Measurements from ENCODE around the gene LRRC47. TPM values are rescaled to one million over a fixed set of nuclear protein-coding genes. Genes with fewer than 3 reads are reported as not detected.

LRRC47 gene
- total and polyA plus RNA-seq, 8 donors, result 12.0 to 212 (median 27.1) TPM

- Histone ChIP-seq H3K27ac (peak overlapping the region; percentile 46 to 86 (median 69)), H3K4me1 (peaks cover 32 to 62% (median 47%) of the 10 kb centered on the region in 4 donors), H3K4me3 (peak overlapping the region; percentile 95 to 99 (median 97)), H3K36me3 (peaks cover 0 to 17% (median 13%) of the 10 kb centered on the region in 4 donors), H3K27me3 (peaks cover 0 to 9% (median 4%) of the 10 kb centered on the region in 3 donors), H3K9me3 (no peaks in the 10 kb centered on the region)
- DNase-seq, result peak in 1 of 2 donors; percentile 30
- intact Hi-C loops (cut with DNase I; ENCODE audit: low total_unique reads), result no loop called here
- TF ChIP-seq CTCF (IDR thresholded peaks at IDR 0.05), result no peak
- no peak for TF ChIP-seq POLR2A (IDR thresholded peaks at IDR 0.05)
- no peak for TF ChIP-seq EP300 (IDR thresholded peaks at IDR 0.05)
- TF ChIP-seq POLR2AphosphoS5 (IDR thresholded peaks at IDR 0.05), result no peak
- WGBS, 5 donors, result 2 to 7% (median 4%) methylated on average over 21 to 53 of the region's 53 CpGs
Observed at GRCh38 chr1:3795453-3796214, 664 bp downstream of the LRRC47 start.

GRCh38 chr1:3790952-3791351, 5.3 kb downstream of the LRRC47 start:
- Histone ChIP-seq H3K4me3 (no peak overlapping the region), H3K9me3 (no peaks in the 10 kb centered on the region), H3K27me3 (no peaks in the 10 kb centered on the region), H3K36me3 (peaks cover 11 to 62% (median 55%) of the 10 kb centered on the region in 4 donors), H3K27ac (no peak overlapping the region), H3K4me1 (peaks cover 32 to 79% (median 55%) of the 10 kb centered on the region in 4 donors)
- 85 to 91% (median 89%) methylated on average over 15 to 18 of the region's 18 CpGs for WGBS, 5 donors
- no peak for DNase-seq
- intact Hi-C loops (cut with DNase I; ENCODE audit: low total_unique reads), result no loop called here
- TF ChIP-seq POLR2AphosphoS5 (IDR thresholded peaks at IDR 0.05) (no peak), POLR2A (IDR thresholded peaks at IDR 0.05) (no peak), CTCF (IDR thresholded peaks at IDR 0.05) (no peak), EP300 (IDR thresholded peaks at IDR 0.05) (no peak)

DNA sequence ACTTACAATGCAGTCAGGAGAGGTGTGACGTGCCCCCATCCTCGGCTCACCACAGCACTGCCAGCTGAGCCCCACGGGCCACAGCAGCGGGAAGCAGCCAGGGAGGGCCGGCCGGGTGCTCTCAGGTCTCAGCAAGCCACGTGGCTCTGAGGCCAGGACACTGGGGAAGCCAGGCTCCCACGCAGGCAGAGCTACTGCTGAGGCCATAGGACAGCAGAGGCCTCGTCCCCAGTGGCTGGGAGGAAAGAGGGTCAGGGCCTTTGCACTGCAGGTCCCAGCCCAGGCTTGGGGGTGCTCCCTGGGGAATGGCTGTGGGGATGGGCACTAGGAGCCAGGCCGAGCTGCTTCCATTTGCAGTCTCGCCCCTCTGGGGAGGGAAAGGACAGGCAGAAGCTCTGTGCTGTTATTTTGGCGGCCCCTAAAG, 5.8 kb downstream of the LRRC47 start:
- Histone ChIP-seq H3K27me3 (no peaks in the 10 kb centered on the region), H3K9me3 (no peaks in the 10 kb centered on the region), H3K36me3 (peaks cover 16 to 66% (median 59%) of the 10 kb centered on the region in 4 donors), H3K4me3 (no peak overlapping the region), H3K27ac (no peak overlapping the region), H3K4me1 (peaks cover 31 to 75% (median 51%) of the 10 kb centered on the region in 4 donors)
- 58 to 81% (median 79%) methylated on average over 4 to 12 of the region's 12 CpGs for WGBS, 5 donors
- TF ChIP-seq CTCF (IDR thresholded peaks at IDR 0.05) (no peak), EP300 (IDR thresholded peaks at IDR 0.05) (no peak), POLR2AphosphoS5 (IDR thresholded peaks at IDR 0.05) (no peak), POLR2A (IDR thresholded peaks at IDR 0.05) (no peak)
- no peak for DNase-seq
- intact Hi-C loops (cut with DNase I; ENCODE audit: low total_unique reads), result no loop called here

GRCh38 chr1:3789421-3790300, 6.6 kb downstream of the LRRC47 start:
- H3K27me3 ChIP-seq, result no peaks in the 10 kb centered on the region
- no peaks in the 10 kb centered on the region for H3K9me3 ChIP-seq
- peaks cover 22 to 66% (median 43%) of the 10 kb centered on the region in 4 donors for H3K4me1 ChIP-seq
- no peak overlapping the region for H3K4me3 ChIP-seq
- peaks cover 24 to 75% (median 68%) of the 10 kb centered on the region in 4 donors for H3K36me3 ChIP-seq
- TF ChIP-seq POLR2A (IDR thresholded peaks at IDR 0.05) (no peak), CTCF (IDR thresholded peaks at IDR 0.05) (no peak), EP300 (IDR thresholded peaks at IDR 0.05) (no peak)
- 85 to 88% (median 87%) methylated on average over 30 to 34 of the region's 34 CpGs for WGBS, 5 donors
- DNase-seq, result no peak
- intact Hi-C loops (cut with DNase I; ENCODE audit: low total_unique reads), result no loop called here
- no peak overlapping the region for H3K27ac ChIP-seq

All from stomach (tissue), 9 donors.